K562 (cell line): ENCODE measurements around the gene NT5C. TPM values are rescaled to one million over a fixed set of nuclear protein-coding genes. Genes with fewer than 3 reads are reported as not detected.

ENCODE experiments used
- CAMTA2 ChIP-seq: fragments of 250-450 bp; sonication (Bioruptor Pico); conservative IDR thresholded peaks from 2 replicates; pipeline ENCODE4 v1.5.1; 2022
- DACH1 ChIP-seq: fragments of 450-650 bp; IDR thresholded peaks from 2 replicates; pipeline ENCODE4 v1.6.1; 2018; ENCODE audit not compliant: partially characterized antibody
- GATA2 ChIP-seq: sonication (generic); formaldehyde crosslinking; IDR thresholded peaks from 2 replicates; pipeline ENCODE4 v1.4.0; 2020; ENCODE audit warnings: mild to moderate bottlenecking, missing genetic modification reagents
- JUNB ChIP-seq: fragments of 450-650 bp; formaldehyde crosslinking; conservative IDR thresholded peaks from 2 replicates; pipeline ENCODE4 v1.4.0; 2020; ENCODE audit warnings: mild to moderate bottlenecking
- MAZ ChIP-seq, 2 experiments: fragments of 450-650 bp in 1 of 2; sonication (generic) in 1 of 2; formaldehyde crosslinking; IDR thresholded peaks in 1 of 2; conservative IDR thresholded peaks in 1 of 2; 2 replicates each; pipeline versions ENCODE4 v1.4.0 to v1.5.0; 2020; ENCODE audit warnings: mild to moderate bottlenecking in 1 of 2, missing genetic modification reagents in 1 of 2
- MTA1 ChIP-seq: fragments of 450-650 bp; IDR thresholded peaks from 2 replicates; pipeline ENCODE4 v1.6.1; 2017; ENCODE audit warnings: borderline replicate concordance
- NCOR1 ChIP-seq: fragments of 450-650 bp; IDR thresholded peaks from 2 replicates; pipeline ENCODE4 v1.6.1; 2016; ENCODE audit warnings: mild to moderate bottlenecking, moderate library complexity
- NUFIP1 ChIP-seq: fragments of 450-650 bp; IDR thresholded peaks from 2 replicates; pipeline ENCODE4 v1.6.1; 2018; ENCODE audit not compliant: partially characterized antibody
- RCOR1 ChIP-seq, 2 experiments: IDR thresholded peaks; 2 replicates each; pipeline ENCODE4 v1.6.1; 2012; ENCODE audit warnings: low read depth in 2 of 2, low read length in 2 of 2, borderline replicate concordance in 1 of 2, improper control_type of control experiment in 1 of 2
- RNF2 ChIP-seq: sonication (generic); IDR thresholded peaks from 2 replicates; pipeline ENCODE4 v1.6.1; 2016
- SMAD4 ChIP-seq: fragments of 250-450 bp; sonication (Bioruptor Pico); conservative IDR thresholded peaks from 2 replicates; pipeline ENCODE4 v1.8.0; 2021; ENCODE audit warnings: inconsistent platforms, mild to moderate bottlenecking, moderate library complexity
- SOX6 ChIP-seq: fragments of 450-650 bp; IDR thresholded peaks from 2 replicates; pipeline ENCODE4 v1.6.1; 2014; ENCODE audit warnings: mild to moderate bottlenecking
- ZNF146 ChIP-seq: IDR thresholded peaks from one replicate; pipeline ENCODE4 v1.6.1; 2018; ENCODE audit warnings: missing compliant biosample characterization; ENCODE audit not compliant: unreplicated experiment
- ZNF311 ChIP-seq: fragments of 250-450 bp; sonication (Bioruptor Pico); IDR thresholded peaks from 2 replicates; pipeline ENCODE4 v1.4.0; 2020; ENCODE audit warnings: mild to moderate bottlenecking, moderate library complexity
- ZNF518B ChIP-seq: fragments of 250-450 bp; sonication (Bioruptor Pico); IDR thresholded peaks from 2 replicates; pipeline ENCODE4 v1.5.0; 2021; ENCODE audit warnings: mild to moderate bottlenecking, moderate library complexity
- polyA plus RNA-seq, 8 experiments: library from polyadenylated mRNA; depleted of rRNA in 4 of 8; stranded (reverse) in 5 of 8; unstranded in 3 of 8; fragments of >200 nt; fragmentation: Nextera tagmentation in 2 of 8; fragmentation: Illumina TruSeq in 1 of 8; extraction: Ambion mirVana in 2 of 8; extraction: Trizol in 1 of 8; gene quantifications; 2 replicates each; pipeline versions ENCODE4 v1.2.1 to v1.2.3, GENCODE V29; 2011 to 2014; ENCODE audit warnings: inconsistent platforms in 1 of 8, missing spikeins in 1 of 8
- total RNA-seq, 7 experiments: library from RNA; depleted of rRNA in 6 of 7; stranded (reverse); fragments of >200 nt in 6 of 7; fragmentation: Illumina TruSeq in 2 of 7; extraction: Trizol in 2 of 7; gene quantifications; 2 replicates each; pipeline versions ENCODE4 v1.2.1 to v1.2.3, GENCODE V29; 2011 to 2021; ENCODE audit warnings: low replicate concordance in 1 of 7
- TF ChIP-seq, protein P1 (sequence below): fragments of 450-650 bp; conservative IDR thresholded peaks from 2 replicates; pipeline ENCODE4 v1.6.1; 2016; ENCODE audit warnings: missing genetic modification characterization, low read depth, mild to moderate bottlenecking, missing compliant biosample characterization, moderate library complexity
- TF ChIP-seq, protein P2 (sequence below), 2 experiments: fragments of 150-350 bp in 1 of 2; IDR thresholded peaks; 2 replicates each; pipeline ENCODE4 v1.6.1; 2012 to 2016; ENCODE audit warnings: low read depth in 2 of 2, low read length in 2 of 2, mild to moderate bottlenecking in 1 of 2, moderate library complexity in 1 of 2
- TF ChIP-seq, protein P3 (sequence below): sonication (generic); formaldehyde crosslinking; IDR thresholded peaks from 2 replicates; pipeline ENCODE4 v1.8.1; 2022; ENCODE audit warnings: missing genetic modification reagents

Gene NT5C
- total and polyA plus RNA-seq, 9 of the 15 experiments (the other 6 are each of a cell fraction or from before 2014, with no cell fraction given) = 2.9 to 205 (median 45.0) TPM

- TF ChIP-seq RNF2 (peak; percentile 66; the same call in 1 of the 2 replicates), RCOR1 (IDR thresholded peaks at IDR 0.05; ENCODE audit: borderline replicate concordance in 1 of 2, low read depth in 2 of 2, low read length in 2 of 2) (peak in 1 of 2 experiments; percentile 91; a peak in 2 of 4 replicates), NUFIP1 (peak; percentile 57), SMAD4 (CRISPR knock-in tag) (peak; percentile 89), JUNB (CRISPR knock-in tag) (peak; percentile 89), CAMTA2 (CRISPR knock-in tag) (no peak), NCOR1 (peak; percentile 72), DACH1 (no peak), MTA1 (0 out of 2 replicates have a peak, but pooled peaks have one; percentile 69), ZNF518B (CRISPR knock-in tag) (no peak), MAZ (CRISPR knock-in tag; conservative IDR thresholded peaks at IDR 0.05 in 1 of 2, IDR thresholded peaks at IDR 0.05 in 1 of 2) (peak; percentile 73 to 93), GATA2 (CRISPR knock-in tag) (0 out of 2 replicates have a peak, but pooled peaks have one; percentile 29), ZNF146 (CRISPR knock-in tag) (no peak), ZNF311 (peak; percentile 72; the same call in 1 of the 2 replicates), SOX6 (peak; percentile 66)
- TF ChIP-seq, protein P1, sequence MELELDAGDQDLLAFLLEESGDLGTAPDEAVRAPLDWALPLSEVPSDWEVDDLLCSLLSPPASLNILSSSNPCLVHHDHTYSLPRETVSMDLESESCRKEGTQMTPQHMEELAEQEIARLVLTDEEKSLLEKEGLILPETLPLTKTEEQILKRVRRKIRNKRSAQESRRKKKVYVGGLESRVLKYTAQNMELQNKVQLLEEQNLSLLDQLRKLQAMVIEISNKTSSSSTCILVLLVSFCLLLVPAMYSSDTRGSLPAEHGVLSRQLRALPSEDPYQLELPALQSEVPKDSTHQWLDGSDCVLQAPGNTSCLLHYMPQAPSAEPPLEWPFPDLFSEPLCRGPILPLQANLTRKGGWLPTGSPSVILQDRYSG (tag) = peak; percentile 78
- TF ChIP-seq, protein P2, sequence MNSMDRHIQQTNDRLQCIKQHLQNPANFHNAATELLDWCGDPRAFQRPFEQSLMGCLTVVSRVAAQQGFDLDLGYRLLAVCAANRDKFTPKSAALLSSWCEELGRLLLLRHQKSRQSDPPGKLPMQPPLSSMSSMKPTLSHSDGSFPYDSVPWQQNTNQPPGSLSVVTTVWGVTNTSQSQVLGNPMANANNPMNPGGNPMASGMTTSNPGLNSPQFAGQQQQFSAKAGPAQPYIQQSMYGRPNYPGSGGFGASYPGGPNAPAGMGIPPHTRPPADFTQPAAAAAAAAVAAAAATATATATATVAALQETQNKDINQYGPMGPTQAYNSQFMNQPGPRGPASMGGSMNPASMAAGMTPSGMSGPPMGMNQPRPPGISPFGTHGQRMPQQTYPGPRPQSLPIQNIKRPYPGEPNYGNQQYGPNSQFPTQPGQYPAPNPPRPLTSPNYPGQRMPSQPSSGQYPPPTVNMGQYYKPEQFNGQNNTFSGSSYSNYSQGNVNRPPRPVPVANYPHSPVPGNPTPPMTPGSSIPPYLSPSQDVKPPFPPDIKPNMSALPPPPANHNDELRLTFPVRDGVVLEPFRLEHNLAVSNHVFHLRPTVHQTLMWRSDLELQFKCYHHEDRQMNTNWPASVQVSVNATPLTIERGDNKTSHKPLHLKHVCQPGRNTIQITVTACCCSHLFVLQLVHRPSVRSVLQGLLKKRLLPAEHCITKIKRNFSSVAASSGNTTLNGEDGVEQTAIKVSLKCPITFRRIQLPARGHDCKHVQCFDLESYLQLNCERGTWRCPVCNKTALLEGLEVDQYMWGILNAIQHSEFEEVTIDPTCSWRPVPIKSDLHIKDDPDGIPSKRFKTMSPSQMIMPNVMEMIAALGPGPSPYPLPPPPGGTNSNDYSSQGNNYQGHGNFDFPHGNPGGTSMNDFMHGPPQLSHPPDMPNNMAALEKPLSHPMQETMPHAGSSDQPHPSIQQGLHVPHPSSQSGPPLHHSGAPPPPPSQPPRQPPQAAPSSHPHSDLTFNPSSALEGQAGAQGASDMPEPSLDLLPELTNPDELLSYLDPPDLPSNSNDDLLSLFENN (IDR thresholded peaks at IDR 0.05; ENCODE audit: low read depth in 2 of 2, low read length in 2 of 2) = peak in 1 of 2 experiments; percentile 70; a peak in 1 of 4 replicates
- TF ChIP-seq, protein P3, sequence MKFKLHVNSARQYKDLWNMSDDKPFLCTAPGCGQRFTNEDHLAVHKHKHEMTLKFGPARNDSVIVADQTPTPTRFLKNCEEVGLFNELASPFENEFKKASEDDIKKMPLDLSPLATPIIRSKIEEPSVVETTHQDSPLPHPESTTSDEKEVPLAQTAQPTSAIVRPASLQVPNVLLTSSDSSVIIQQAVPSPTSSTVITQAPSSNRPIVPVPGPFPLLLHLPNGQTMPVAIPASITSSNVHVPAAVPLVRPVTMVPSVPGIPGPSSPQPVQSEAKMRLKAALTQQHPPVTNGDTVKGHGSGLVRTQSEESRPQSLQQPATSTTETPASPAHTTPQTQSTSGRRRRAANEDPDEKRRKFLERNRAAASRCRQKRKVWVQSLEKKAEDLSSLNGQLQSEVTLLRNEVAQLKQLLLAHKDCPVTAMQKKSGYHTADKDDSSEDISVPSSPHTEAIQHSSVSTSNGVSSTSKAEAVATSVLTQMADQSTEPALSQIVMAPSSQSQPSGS (CRISPR knock-in tag) = no peak
Observed at GRCh38 chr17:75124041-75124818, 7.3 kb downstream of the NT5C start (continued).
